Esophagus muscularis mucosa (tissue), 4 donors: ENCODE results near the gene UST. TPM values are rescaled to one million over a fixed set of nuclear protein-coding genes. Genes with fewer than 3 reads are reported as not detected.
A peak's percentile ranks its signal among the peaks of the same experiment; 100 is the strongest.

Source experiments
- DNase-seq: peaks from one replicate; pipeline ENCODE4 v3.0.0-alpha.2; 2017; ENCODE audit errors: extremely low spot score
- H3K27ac ChIP-seq, 4 donors: fragments of 200-600 bp; sonication (generic); replicated peaks in 1 of 4; 1 replicate in 3 of 4; 2 replicates in 1 of 4; pipeline ENCODE4 v1.5.1; 2016 to 2019; ENCODE audit warnings: mild to moderate bottlenecking in 1 of 4
- H3K27me3 ChIP-seq, 4 donors: fragments of 200-600 bp; sonication (generic); one replicate each; pipeline versions ENCODE4 v1.5.1 to v1.6.0; 2016 to 2019
- H3K36me3 ChIP-seq, 4 donors: fragments of 200-600 bp; sonication (generic); one replicate each; pipeline ENCODE4 v1.5.1; 2016 to 2019
- H3K4me1 ChIP-seq, 4 donors: fragments of 200-600 bp; sonication (generic); one replicate each; pipeline ENCODE4 v1.5.1; 2016 to 2019
- H3K4me3 ChIP-seq, 4 donors: fragments of 200-600 bp; sonication (generic); 1 replicate in 2 of 4; 2 replicates in 2 of 4; pipeline ENCODE4 v1.5.1; 2016 to 2019; ENCODE audit warnings: mild to moderate bottlenecking in 4 of 4, moderate library complexity in 1 of 4
- H3K9me3 ChIP-seq, 4 donors: fragments of 200-600 bp; sonication (generic); 1 replicate in 3 of 4; 2 replicates in 1 of 4; pipeline ENCODE4 v1.5.1; 2016 to 2019
- EP300 ChIP-seq: sonication (generic); formaldehyde crosslinking; IDR thresholded peaks from one replicate; pipeline ENCODE4 v1.6.1; 2017; ENCODE audit warnings: antibody characterized with exemption
- POLR2A ChIP-seq: fragments of 450-650 bp; IDR thresholded peaks from one replicate; pipeline ENCODE4 v1.6.1; 2017; ENCODE audit warnings: antibody characterized with exemption, moderate library complexity, mild to moderate bottlenecking, low read depth
- POLR2AphosphoS5 ChIP-seq, 2 donors: sonication (generic); formaldehyde crosslinking; IDR thresholded peaks; one replicate each; pipeline ENCODE4 v1.6.1; 2017; ENCODE audit warnings: antibody characterized with exemption in 2 of 2
- WGBS: methylation state at CpG from one replicate; pipeline ENCODE4 v1.1.5; 2018; 5-methylcytosine and 5-hydroxymethylcytosine counted together
- intact Hi-C: fragments of 100-400 bp; cut with DNase I; formaldehyde crosslinking; loops from one replicate; pipeline ENCODE4 v1.15.1; 2023
- total RNA-seq, 4 donors: library from RNA; depleted of rRNA; stranded (reverse); fragments of >200 nt; gene quantifications; one replicate each; pipeline versions ENCODE4 v1.1.0 to v1.2.1, GENCODE V29; 2016
- TF ChIP-seq, protein P1 (sequence below), 3 experiments: fragments of 200-600 bp in 2 of 3; fragments of 450-650 bp in 1 of 3; sonication (generic) in 2 of 3; IDR thresholded peaks; one replicate each; pipeline ENCODE4 v1.5.1; 2017 to 2019; ENCODE audit warnings: antibody characterized with exemption in 3 of 3, mild to moderate bottlenecking in 2 of 3, moderate library complexity in 1 of 3

Gene UST
- total RNA-seq, 4 donors from 2014 or later, result 29.1 to 46.3 (median 32.4) TPM

DNA sequence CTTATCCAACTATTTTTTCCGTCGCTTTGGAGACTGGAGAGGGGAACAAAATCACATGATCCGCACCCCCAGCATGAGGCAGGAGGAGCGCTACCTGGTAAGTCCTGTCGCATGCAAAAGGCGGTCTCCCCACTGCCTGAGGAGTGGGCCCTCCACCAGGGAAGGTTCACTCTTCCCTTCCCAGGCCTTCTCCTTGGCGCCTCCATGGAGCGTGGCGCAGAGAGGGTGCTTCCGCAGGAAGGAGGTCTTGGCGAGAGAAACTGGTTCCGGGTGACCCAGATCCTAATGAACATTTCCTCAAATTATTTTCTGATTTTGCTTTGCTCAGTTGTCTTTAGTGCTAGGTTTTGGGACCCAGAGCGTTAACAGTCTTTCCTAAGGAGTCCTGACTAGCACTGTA lies 217.6 kb downstream of the UST start:
- intact Hi-C loops, result no loop called here
- 99% methylated on average over 11 of the region's 13 CpGs for WGBS

DNA sequence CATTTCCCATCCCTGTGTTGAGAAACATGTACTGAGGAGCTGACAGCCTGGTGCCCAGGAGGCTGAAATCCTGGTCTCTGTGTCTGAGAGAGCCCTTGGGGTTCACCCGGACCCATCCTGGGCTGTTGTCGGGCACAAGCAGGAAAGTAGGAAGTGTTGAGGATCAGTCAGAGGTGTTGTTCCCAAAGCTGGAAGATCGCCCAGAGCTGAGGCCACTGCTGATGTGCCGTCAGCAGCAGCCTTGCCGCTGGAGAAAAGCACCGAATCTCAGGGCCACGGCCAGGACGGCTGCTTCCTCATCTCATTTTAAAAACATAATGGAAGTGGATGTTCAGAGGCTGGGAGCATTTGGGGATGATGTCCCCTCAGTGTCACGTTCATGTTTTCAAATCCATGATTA lies 218.5 kb downstream of the UST start:
- no peak overlapping the region for H3K27ac ChIP-seq
- H3K4me3 ChIP-seq, result no peak overlapping the region
- 63% methylated on average over 1 of the region's 9 CpGs for WGBS
- H3K27me3 ChIP-seq, result no peaks in the 10 kb centered on the region
- TF ChIP-seq, protein P1, sequence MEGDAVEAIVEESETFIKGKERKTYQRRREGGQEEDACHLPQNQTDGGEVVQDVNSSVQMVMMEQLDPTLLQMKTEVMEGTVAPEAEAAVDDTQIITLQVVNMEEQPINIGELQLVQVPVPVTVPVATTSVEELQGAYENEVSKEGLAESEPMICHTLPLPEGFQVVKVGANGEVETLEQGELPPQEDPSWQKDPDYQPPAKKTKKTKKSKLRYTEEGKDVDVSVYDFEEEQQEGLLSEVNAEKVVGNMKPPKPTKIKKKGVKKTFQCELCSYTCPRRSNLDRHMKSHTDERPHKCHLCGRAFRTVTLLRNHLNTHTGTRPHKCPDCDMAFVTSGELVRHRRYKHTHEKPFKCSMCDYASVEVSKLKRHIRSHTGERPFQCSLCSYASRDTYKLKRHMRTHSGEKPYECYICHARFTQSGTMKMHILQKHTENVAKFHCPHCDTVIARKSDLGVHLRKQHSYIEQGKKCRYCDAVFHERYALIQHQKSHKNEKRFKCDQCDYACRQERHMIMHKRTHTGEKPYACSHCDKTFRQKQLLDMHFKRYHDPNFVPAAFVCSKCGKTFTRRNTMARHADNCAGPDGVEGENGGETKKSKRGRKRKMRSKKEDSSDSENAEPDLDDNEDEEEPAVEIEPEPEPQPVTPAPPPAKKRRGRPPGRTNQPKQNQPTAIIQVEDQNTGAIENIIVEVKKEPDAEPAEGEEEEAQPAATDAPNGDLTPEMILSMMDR (IDR thresholded peaks at IDR 0.05), result no peak
- TF ChIP-seq POLR2AphosphoS5 (IDR thresholded peaks at IDR 0.05), result no peak
- TF ChIP-seq EP300, result no peak
- no peak for TF ChIP-seq POLR2A
- H3K9me3 ChIP-seq, result no peaks in the 10 kb centered on the region
- peaks cover 0 to 8% (median 3%) of the 10 kb centered on the region in 4 donors for H3K36me3 ChIP-seq
- DNase-seq, result peak; percentile 88
- intact Hi-C loops, result no loop called here
- peaks cover 3 to 33% (median 32%) of the 10 kb centered on the region in 4 donors for H3K4me1 ChIP-seq

More for the DNA sequence above, 217.6 kb downstream of the UST start:
- TF ChIP-seq EP300 (no peak), POLR2A (no peak), POLR2AphosphoS5 (IDR thresholded peaks at IDR 0.05) (no peak)
- TF ChIP-seq, protein P1 (IDR thresholded peaks at IDR 0.05), result no peak
- no peaks in the 10 kb centered on the region for H3K27me3 ChIP-seq
- no peaks in the 10 kb centered on the region for H3K9me3 ChIP-seq
- no peak overlapping the region for H3K4me3 ChIP-seq
- peak; percentile 74 for DNase-seq
- peaks cover 3 to 30% (median 25%) of the 10 kb centered on the region in 4 donors for H3K4me1 ChIP-seq
- H3K36me3 ChIP-seq, result peaks cover 0 to 8% (median 3%) of the 10 kb centered on the region in 4 donors
- H3K27ac ChIP-seq, result no peak overlapping the region

DNA sequence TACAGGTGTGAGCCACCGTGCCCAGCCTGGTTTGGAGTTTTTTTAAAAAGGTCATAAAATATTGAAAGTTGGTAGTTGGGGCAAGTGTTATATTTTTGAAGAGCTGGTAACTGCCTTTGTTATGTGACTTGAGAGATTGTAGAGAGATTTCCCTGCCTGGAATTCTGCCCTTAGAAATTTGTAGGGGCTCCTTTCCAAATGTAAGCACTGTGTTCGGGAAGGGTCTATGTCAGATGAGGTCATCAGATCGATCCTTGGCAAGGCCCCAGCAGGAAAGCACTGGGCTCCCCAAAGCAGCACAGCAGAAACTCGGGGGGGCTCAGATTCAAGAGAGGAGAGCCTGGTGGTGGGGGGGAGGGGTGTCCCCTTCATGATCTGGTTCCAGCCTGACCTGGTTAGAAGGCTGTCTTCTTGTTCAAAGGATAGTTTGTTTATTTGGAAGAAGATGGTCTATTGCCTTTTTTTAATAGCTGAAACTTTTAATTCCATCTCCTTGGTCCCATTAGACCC lies 220.2 kb downstream of the UST start:
- Histone ChIP-seq H3K27me3 (no peaks in the 10 kb centered on the region), H3K9me3 (no peaks in the 10 kb centered on the region), H3K27ac (peak overlapping the region in 3 of 4 donors; percentile 3 to 56 (median 40)), H3K4me1 (peaks cover 3 to 34% (median 32%) of the 10 kb centered on the region in 4 donors), H3K36me3 (peaks cover 0 to 8% (median 3%) of the 10 kb centered on the region in 4 donors), H3K4me3 (no peak overlapping the region)
- intact Hi-C loops, result no loop called here
- WGBS, result 52% methylated on average over 4 of the region's 4 CpGs
- peak; percentile 84 for DNase-seq
- TF ChIP-seq, protein P1 (IDR thresholded peaks at IDR 0.05), result no peak
- TF ChIP-seq POLR2A, result no peak
- TF ChIP-seq EP300, result no peak
- TF ChIP-seq POLR2AphosphoS5 (IDR thresholded peaks at IDR 0.05), result no peak

DNA sequence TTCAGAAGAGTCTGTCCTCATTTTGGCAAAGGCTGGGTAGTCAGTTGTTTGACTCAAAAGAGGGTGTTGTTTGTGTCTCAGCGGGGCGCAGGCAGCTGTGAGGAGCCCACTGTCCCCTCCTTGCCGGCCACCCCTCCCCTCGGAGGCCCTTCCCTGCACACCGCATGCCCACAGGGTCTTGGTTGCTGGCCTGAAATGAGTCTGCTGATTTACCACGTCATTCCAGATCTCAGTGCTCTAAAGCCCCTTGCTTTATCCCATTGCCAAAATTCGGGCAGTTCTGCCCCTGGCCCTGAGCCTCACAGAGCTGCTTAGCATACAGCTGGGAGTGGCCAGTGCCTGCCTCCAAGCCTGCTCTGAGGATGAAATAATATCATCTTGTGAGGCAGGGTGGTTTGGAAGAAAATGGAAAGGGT lies 220.7 kb downstream of the UST start:
- no peaks in the 10 kb centered on the region for H3K27me3 ChIP-seq
- peak overlapping the region in 3 of 4 donors; percentile 3 to 56 (median 40) for H3K27ac ChIP-seq
- 92% methylated on average over 3 of the region's 7 CpGs for WGBS
- no peaks in the 10 kb centered on the region for H3K9me3 ChIP-seq
- no peak for TF ChIP-seq POLR2A
- no peak for TF ChIP-seq EP300
- TF ChIP-seq POLR2AphosphoS5 (IDR thresholded peaks at IDR 0.05), result no peak
- TF ChIP-seq, protein P1 (IDR thresholded peaks at IDR 0.05), result no peak
- peaks cover 3 to 39% (median 34%) of the 10 kb centered on the region in 4 donors for H3K4me1 ChIP-seq
- no peak for DNase-seq
- peaks cover 0 to 8% (median 3%) of the 10 kb centered on the region in 4 donors for H3K36me3 ChIP-seq
- intact Hi-C loops, result no loop called here
- no peak overlapping the region for H3K4me3 ChIP-seq
